ENCODE data around the gene LHPP.

The LHPP gene

GRCh38 chr10:124632064-124632531 lies 170.5 kb downstream of the LHPP start:
- peak; percentile 47 for TF ChIP-seq CTCF (IDR thresholded peaks at IDR 0.05; ENCODE audit: extremely low read depth, insufficient read depth, missing control alignments)
- in situ Hi-C loops (cut with MboI; ENCODE audit: low pct_unique_long_range_greater_than_20kb, low sequenced_read_pairs, unreplicated experiment): loop anchor here (10.0 kb wide), 1 partner anchor 103 kb away; no protein-coding TSS in a partner anchor
- DNase-seq (ENCODE audit: low spot score): no peak

DNA sequence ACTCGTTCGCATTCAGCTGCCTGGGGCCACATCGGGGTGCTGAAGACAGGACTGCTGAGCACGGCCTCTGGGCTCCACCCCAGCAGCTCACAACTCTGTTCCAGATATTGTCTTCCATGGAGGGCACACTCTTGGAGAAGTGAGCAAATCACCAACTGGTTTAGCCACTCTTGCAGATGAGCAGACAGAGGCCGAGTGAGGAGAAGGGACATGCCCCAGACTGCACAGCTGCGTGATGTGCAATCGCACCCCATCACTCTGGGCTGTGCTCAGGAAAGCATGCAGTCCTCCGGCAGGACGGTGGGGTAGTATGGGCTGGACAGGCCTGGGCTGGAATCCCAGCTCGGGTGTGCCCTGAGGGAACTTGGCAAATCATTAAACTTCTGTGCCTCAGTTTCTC lies 170.9 kb downstream of the LHPP start:
- DNase-seq (ENCODE audit: low spot score): no peak
- in situ Hi-C loops (cut with MboI; ENCODE audit: low pct_unique_long_range_greater_than_20kb, low sequenced_read_pairs, unreplicated experiment): loop anchor here (10.0 kb wide), 1 partner anchor 102 kb away; no protein-coding TSS in a partner anchor
- TF ChIP-seq CTCF (IDR thresholded peaks at IDR 0.05; ENCODE audit: extremely low read depth, insufficient read depth, missing control alignments): no peak

GRCh38 chr10:124636271-124636995 lies 174.8 kb downstream of the LHPP start:
- TF ChIP-seq CTCF (IDR thresholded peaks at IDR 0.05; ENCODE audit: extremely low read depth, insufficient read depth, missing control alignments): peak; percentile 36
- in situ Hi-C loops (cut with MboI; ENCODE audit: low pct_unique_long_range_greater_than_20kb, low sequenced_read_pairs, unreplicated experiment): loop anchor here (10.0 kb wide), 1 partner anchor 98 kb away; no protein-coding TSS in a partner anchor
- DNase-seq (ENCODE audit: low spot score): no peak

DNA sequence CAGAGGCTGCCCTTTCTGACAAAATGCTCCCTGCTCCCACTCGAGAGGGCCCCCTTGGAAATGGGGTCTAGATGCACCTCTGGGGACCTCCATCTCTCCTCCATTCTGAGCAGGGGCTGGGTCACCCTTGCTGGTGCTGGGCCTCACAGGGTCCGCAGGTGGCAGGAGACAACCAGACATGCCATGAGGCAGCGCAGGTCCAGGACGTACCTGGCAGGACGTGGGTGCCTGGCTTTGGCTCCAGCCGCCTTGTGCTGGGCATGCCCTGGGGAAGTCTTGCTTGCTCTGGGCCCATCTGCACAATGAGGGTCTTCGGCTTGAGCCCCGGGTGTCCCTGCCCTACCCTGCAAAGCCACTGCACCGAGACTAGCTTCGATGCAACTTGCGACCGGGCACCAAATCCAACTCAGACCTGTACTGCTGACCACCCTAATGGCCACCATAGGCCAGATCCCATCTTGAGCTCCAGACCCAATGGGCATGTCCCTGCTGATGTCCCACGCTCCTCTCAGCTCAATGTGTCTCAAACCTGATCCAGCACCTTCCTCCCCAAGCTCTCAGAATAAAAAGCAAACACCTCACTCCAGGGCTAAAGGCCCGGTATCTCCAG lies 175.6 kb downstream of the LHPP start:
- DNase-seq (ENCODE audit: low spot score): no peak
- TF ChIP-seq CTCF (IDR thresholded peaks at IDR 0.05; ENCODE audit: extremely low read depth, insufficient read depth, missing control alignments): no peak
- in situ Hi-C loops (cut with MboI; ENCODE audit: low pct_unique_long_range_greater_than_20kb, low sequenced_read_pairs, unreplicated experiment): loop anchor here (10.0 kb wide), 1 partner anchor 98 kb away; no protein-coding TSS in a partner anchor

DNA sequence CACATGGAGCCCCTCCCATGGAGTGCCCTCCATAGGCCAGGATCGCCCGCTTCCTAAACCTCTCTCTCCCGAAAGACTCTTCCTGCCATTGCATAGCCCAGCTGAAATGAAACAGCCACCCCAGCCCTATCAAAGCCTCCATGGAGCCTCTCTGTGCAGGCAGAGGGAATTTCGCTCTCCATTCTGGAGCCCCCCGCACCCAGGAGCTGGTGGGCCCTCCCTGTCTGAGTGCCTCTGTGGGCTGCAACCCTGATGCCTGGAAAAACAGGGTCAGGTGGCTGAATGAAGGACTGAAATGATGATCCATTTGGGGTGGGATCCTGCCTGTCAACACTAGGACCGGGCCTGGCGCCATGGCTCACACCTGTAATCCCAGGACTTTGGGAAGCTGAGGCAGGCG lies 176.1 kb downstream of the LHPP start:
- TF ChIP-seq CTCF (IDR thresholded peaks at IDR 0.05; ENCODE audit: extremely low read depth, insufficient read depth, missing control alignments): no peak
- DNase-seq (ENCODE audit: low spot score): no peak
- in situ Hi-C loops (cut with MboI; ENCODE audit: low pct_unique_long_range_greater_than_20kb, low sequenced_read_pairs, unreplicated experiment): loop anchor here (10.0 kb wide), 1 partner anchor 97 kb away; no protein-coding TSS in a partner anchor

DNA sequence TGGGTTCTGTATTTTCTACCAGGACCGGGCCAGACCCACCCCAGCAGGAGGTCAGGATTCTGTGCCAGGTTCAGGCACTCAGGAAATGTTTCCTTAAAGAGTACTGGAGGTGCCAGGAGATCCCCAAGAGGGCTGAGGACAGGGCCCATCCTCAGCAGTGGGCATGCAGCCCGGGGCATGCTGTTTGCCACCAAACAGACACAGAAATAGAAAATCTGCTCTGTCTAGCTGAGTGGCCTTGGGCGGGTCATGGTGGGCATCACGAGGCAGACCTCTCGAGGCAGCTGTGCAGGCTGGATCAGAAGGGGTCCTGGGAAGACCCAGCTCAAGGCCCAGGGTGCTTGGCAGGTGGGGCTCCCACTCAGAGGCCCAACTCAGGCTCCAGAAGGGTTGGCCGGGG lies 177.6 kb downstream of the LHPP start:
- DNase-seq (ENCODE audit: low spot score): no peak
- in situ Hi-C loops (cut with MboI; ENCODE audit: low pct_unique_long_range_greater_than_20kb, low sequenced_read_pairs, unreplicated experiment): loop anchor here (10.0 kb wide), 1 partner anchor 96 kb away; no protein-coding TSS in a partner anchor
- TF ChIP-seq CTCF (IDR thresholded peaks at IDR 0.05; ENCODE audit: extremely low read depth, insufficient read depth, missing control alignments): no peak

Data from GM13977 (cell line).